Measurements from ENCODE around the gene NHP2. TPM values are rescaled to one million over a fixed set of nuclear protein-coding genes. Genes with fewer than 3 reads are reported as not detected.

NHP2 gene
- total RNA-seq, 1 donor from 2014 or later: 161 TPM

GRCh38 chr5:178160176-178160575 lies 6.5 kb upstream of the NHP2 start:
- Mint-ChIP-seq H3K4me1 (ENCODE audit: unreplicated experiment) (no peaks in the 10 kb centered on the region), H3K9me3 (no peaks in the 10 kb centered on the region), H3K36me3 (no peaks in the 10 kb centered on the region), H3K27ac (no peak overlapping the region), H3K4me3 (no peak overlapping the region), H3K27me3 (peaks cover 28% of the 10 kb centered on the region)
- TF ChIP-seq, protein P1, sequence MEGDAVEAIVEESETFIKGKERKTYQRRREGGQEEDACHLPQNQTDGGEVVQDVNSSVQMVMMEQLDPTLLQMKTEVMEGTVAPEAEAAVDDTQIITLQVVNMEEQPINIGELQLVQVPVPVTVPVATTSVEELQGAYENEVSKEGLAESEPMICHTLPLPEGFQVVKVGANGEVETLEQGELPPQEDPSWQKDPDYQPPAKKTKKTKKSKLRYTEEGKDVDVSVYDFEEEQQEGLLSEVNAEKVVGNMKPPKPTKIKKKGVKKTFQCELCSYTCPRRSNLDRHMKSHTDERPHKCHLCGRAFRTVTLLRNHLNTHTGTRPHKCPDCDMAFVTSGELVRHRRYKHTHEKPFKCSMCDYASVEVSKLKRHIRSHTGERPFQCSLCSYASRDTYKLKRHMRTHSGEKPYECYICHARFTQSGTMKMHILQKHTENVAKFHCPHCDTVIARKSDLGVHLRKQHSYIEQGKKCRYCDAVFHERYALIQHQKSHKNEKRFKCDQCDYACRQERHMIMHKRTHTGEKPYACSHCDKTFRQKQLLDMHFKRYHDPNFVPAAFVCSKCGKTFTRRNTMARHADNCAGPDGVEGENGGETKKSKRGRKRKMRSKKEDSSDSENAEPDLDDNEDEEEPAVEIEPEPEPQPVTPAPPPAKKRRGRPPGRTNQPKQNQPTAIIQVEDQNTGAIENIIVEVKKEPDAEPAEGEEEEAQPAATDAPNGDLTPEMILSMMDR (conservative IDR thresholded peaks at IDR 0.05): no peak
- DNase-seq (ENCODE audit: extremely low spot score, unreplicated experiment): no peak

DNA sequence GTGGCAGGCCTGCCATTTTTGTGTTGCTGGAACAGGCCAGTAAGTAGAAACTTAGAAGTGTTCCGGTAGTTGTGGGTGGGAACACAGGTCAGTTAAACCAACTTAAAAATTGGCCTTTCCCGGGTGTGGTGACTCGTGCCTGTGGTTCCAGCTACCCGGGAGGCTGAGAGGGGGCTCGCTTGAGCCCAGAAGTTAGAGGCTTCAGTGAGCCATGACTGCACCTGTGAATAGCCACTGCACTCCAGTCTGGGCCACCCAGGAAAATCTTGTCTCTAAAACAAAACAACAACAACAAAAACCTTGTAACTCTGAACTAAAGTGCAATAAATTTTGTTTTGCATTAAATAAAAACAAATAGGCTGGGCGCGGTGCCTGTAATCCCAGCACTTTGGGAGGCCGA lies 1.4 kb upstream of the NHP2 start:
- no peak for DNase-seq (ENCODE audit: extremely low spot score, unreplicated experiment)
- Mint-ChIP-seq H3K27me3 (no peaks in the 10 kb centered on the region), H3K4me1 (ENCODE audit: unreplicated experiment) (peaks cover 26% of the 10 kb centered on the region), H3K27ac (no peak overlapping the region), H3K36me3 (no peaks in the 10 kb centered on the region), H3K9me3 (no peaks in the 10 kb centered on the region), H3K4me3 (no peak overlapping the region)
- TF ChIP-seq, protein P1 (conservative IDR thresholded peaks at IDR 0.05): no peak

GRCh38 chr5:178152491-178153444 lies 917 bp downstream of the NHP2 start:
- DNase-seq (ENCODE audit: extremely low spot score, unreplicated experiment): no peak
- Mint-ChIP-seq H3K4me3 (peak overlapping the region; percentile 96), H3K36me3 (peaks cover 5% of the 10 kb centered on the region), H3K27ac (peak overlapping the region; percentile 90), H3K9me3 (no peaks in the 10 kb centered on the region), H3K4me1 (ENCODE audit: unreplicated experiment) (peaks cover 34% of the 10 kb centered on the region), H3K27me3 (no peaks in the 10 kb centered on the region)
- TF ChIP-seq, protein P1 (conservative IDR thresholded peaks at IDR 0.05): no peak

- Mint-ChIP-seq H3K27ac (peak overlapping the region; percentile 63), H3K9me3 (no peaks in the 10 kb centered on the region), H3K27me3 (no peaks in the 10 kb centered on the region), H3K36me3 (peaks cover 10% of the 10 kb centered on the region), H3K4me3 (peak overlapping the region; percentile 71), H3K4me1 (ENCODE audit: unreplicated experiment) (peaks cover 40% of the 10 kb centered on the region)
- DNase-seq (ENCODE audit: extremely low spot score, unreplicated experiment): no peak
- TF ChIP-seq, protein P1 (conservative IDR thresholded peaks at IDR 0.05): peak; percentile 22
These were observed 2.5 kb downstream of the NHP2 start for GRCh38 chr5:178150977-178151734.

- TF ChIP-seq, protein P1 (conservative IDR thresholded peaks at IDR 0.05): no peak
- Mint-ChIP-seq H3K4me1 (ENCODE audit: unreplicated experiment) (peaks cover 44% of the 10 kb centered on the region), H3K4me3 (peak overlapping the region; percentile 52), H3K36me3 (peaks cover 10% of the 10 kb centered on the region), H3K9me3 (no peaks in the 10 kb centered on the region), H3K27me3 (no peaks in the 10 kb centered on the region), H3K27ac (no peak overlapping the region)
- no peak for DNase-seq (ENCODE audit: extremely low spot score, unreplicated experiment)
These were observed 4.3 kb downstream of the NHP2 start for GRCh38 chr5:178149199-178149932.

All from type B pancreatic cell (in vitro differentiated cells).